SH-SY5Y (cell line): ENCODE results near the gene CAB39L.

Source experiments
- GATA2 ChIP-seq: IDR thresholded peaks from 2 replicates; pipeline ENCODE4 v1.6.1; 2011; ENCODE audit warnings: mild to moderate bottlenecking, low read depth, low read length
- GATA3 ChIP-seq: IDR thresholded peaks from 2 replicates; pipeline ENCODE4 v1.6.1; 2011; ENCODE audit warnings: low read depth, mild to moderate bottlenecking, low read length, moderate library complexity

DNA sequence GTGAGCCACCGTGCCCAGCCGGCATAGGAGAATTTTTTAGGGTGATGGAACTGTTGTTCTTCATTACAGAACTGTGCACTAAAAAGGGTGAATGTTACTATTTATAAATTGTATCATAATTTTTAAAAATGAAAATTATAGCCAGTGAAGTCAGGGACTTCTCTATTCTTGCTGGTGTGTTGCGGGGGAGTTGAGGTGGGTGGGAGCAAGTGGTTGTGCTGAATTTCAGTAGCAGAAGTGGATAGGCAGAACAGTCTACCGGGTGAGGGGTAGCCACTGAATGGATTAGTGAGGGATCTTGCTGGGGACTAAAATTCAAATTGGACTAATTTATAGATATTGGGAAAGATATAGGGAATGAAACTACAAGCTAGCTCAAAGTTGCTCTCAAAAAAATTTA lies 74.0 kb downstream of the CAB39L start:
- no peak for TF ChIP-seq GATA3
- TF ChIP-seq GATA2, result no peak
